ENCODE results near the gene CNTN5. TPM values are rescaled to one million over a fixed set of nuclear protein-coding genes. Genes with fewer than 3 reads are reported as not detected.

CNTN5 gene
- total RNA-seq, 1 donor from 2014 or later, result not detected

DNA sequence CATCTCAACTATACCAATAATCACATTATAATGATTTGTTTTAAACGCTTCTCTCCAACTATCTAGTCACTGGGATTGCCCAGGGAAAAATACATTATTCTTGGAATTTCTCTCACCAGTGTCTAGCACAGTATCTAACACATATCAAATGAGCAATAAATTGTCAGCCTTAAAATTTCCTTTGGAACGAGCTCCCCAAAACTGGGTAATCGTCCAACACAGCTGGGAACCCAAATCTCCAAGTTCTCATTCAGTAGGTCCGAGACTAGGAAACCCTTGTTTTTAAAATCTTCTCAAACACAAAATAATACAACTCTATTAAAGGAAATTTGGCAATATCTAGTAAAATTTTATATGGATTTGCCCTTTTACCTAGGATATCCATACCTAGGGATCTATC lies 1338.5 kb downstream of the CNTN5 start:
- no peak for ATAC-seq
- intact Hi-C loops (cut with DNase I), result no loop called here

DNA sequence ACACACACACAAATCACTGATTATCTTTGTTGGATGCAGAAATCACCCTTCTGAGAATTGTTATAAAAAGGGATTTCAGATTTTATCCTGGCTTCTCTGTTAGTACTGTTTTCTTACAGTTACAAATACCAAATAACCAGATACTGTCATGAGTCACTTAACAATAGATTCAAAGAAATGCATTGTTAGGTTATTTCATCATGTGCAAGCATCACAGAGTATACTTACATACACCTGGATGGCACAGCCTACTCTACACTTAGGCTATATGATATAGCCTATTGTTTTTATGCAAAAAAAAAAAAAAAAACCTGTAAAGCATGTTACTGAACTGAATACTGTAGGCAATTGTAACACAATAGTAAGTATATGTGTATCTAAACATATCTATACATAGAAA lies 1347.1 kb downstream of the CNTN5 start:
- Histone ChIP-seq H3K4me3 (no peak overlapping the region), H3K27ac (no peak overlapping the region), H3K9me3 (peaks cover 2% of the 10 kb centered on the region), H3K36me3 (no peaks in the 10 kb centered on the region), H3K27me3 (no peaks in the 10 kb centered on the region), H3K4me1 (no peaks in the 10 kb centered on the region)
- intact Hi-C loops (cut with DNase I), result no loop called here
- ATAC-seq (no peak), DNase-seq (no peak)
- TF ChIP-seq CTCF (IDR thresholded peaks at IDR 0.05), result no peak

More for the DNA sequence above, 1338.5 kb downstream of the CNTN5 start:
- no peaks in the 10 kb centered on the region for H3K4me1 ChIP-seq
- H3K27me3 ChIP-seq, result no peaks in the 10 kb centered on the region
- no peak overlapping the region for H3K4me3 ChIP-seq
- H3K27ac ChIP-seq, result no peak overlapping the region
- TF ChIP-seq CTCF (IDR thresholded peaks at IDR 0.05), result no peak
- H3K9me3 ChIP-seq, result no peaks in the 10 kb centered on the region
- no peaks in the 10 kb centered on the region for H3K36me3 ChIP-seq
- DNase-seq, result no peak

GRCh38 chr11:100383357-100383865 lies 1362.7 kb downstream of the CNTN5 start:
- ATAC-seq, result no peak
- no peak for TF ChIP-seq CTCF (IDR thresholded peaks at IDR 0.05)

DNA sequence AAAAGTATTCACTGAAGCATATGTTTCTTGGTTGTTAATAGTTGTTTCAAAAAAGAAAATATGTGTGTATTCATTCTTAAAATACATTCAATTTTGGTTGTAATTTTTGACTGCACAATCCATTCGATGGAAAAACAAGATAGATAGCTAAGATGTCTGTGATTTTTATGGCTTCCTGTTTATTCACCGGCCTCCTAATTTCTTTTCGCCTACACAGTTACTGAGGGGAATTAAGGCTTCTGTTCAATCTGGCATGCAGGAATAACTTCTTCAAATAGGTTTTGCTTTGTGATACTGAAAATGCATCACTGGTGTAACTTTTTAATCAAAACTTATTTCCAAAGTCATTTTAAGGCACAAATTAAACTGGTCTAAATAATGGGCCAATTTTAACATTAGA lies 1375.5 kb downstream of the CNTN5 start:
- Histone ChIP-seq H3K4me1 (no peaks in the 10 kb centered on the region), H3K36me3 (no peaks in the 10 kb centered on the region), H3K27me3 (no peaks in the 10 kb centered on the region), H3K4me3 (no peak overlapping the region), H3K27ac (no peak overlapping the region), H3K9me3 (no peaks in the 10 kb centered on the region)
- ATAC-seq, result no peak
- intact Hi-C loops (cut with DNase I), result no loop called here
- DNase-seq, result no peak
- TF ChIP-seq CTCF (IDR thresholded peaks at IDR 0.05), result no peak

More at GRCh38 chr11:100383357-100383865, 1362.7 kb downstream of the CNTN5 start:
- no peak for DNase-seq
- Histone ChIP-seq H3K27me3 (no peaks in the 10 kb centered on the region), H3K36me3 (no peaks in the 10 kb centered on the region), H3K27ac (no peak overlapping the region), H3K4me1 (no peaks in the 10 kb centered on the region), H3K9me3 (no peaks in the 10 kb centered on the region), H3K4me3 (no peak overlapping the region)
- intact Hi-C loops (cut with DNase I), result no loop called here

- TF ChIP-seq CTCF (IDR thresholded peaks at IDR 0.05), result no peak
- no peaks in the 10 kb centered on the region for H3K36me3 ChIP-seq
- ATAC-seq (no peak), DNase-seq (no peak)
- no peaks in the 10 kb centered on the region for H3K9me3 ChIP-seq
- intact Hi-C loops (cut with DNase I), result no loop called here
- H3K27ac ChIP-seq, result no peak overlapping the region
- H3K27me3 ChIP-seq, result no peaks in the 10 kb centered on the region
- no peak overlapping the region for H3K4me3 ChIP-seq
- no peaks in the 10 kb centered on the region for H3K4me1 ChIP-seq
Observed at GRCh38 chr11:100397401-100397800, 1376.7 kb downstream of the CNTN5 start.

DNA sequence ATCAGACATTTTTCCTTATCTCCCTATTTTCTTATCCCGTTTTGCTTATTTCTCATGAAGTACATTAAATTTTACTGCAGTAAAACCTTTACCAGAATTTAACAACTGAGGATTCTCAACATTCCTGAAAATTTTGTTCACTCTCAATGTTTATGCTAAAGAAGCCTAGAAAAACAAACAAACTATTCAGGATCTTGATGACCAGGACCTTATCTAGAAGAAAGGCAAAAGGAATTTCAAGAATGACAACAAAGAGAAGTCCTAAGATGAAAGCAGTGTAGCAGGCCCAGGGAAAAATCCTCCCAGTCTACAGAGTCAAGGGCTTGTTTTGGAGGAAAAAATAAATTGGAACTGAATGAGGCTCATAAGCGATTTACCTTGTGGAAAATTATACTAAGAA lies 1383.1 kb downstream of the CNTN5 start:
- DNase-seq (no peak), ATAC-seq (peak; percentile 53)
- no peaks in the 10 kb centered on the region for H3K27me3 ChIP-seq
- H3K4me3 ChIP-seq, result no peak overlapping the region
- H3K27ac ChIP-seq, result no peak overlapping the region
- no peaks in the 10 kb centered on the region for H3K9me3 ChIP-seq
- no peaks in the 10 kb centered on the region for H3K36me3 ChIP-seq
- intact Hi-C loops (cut with DNase I), result no loop called here
- H3K4me1 ChIP-seq, result no peaks in the 10 kb centered on the region
- TF ChIP-seq CTCF (IDR thresholded peaks at IDR 0.05), result no peak
